Measurements from ENCODE around the gene OR5B21.

DNA sequence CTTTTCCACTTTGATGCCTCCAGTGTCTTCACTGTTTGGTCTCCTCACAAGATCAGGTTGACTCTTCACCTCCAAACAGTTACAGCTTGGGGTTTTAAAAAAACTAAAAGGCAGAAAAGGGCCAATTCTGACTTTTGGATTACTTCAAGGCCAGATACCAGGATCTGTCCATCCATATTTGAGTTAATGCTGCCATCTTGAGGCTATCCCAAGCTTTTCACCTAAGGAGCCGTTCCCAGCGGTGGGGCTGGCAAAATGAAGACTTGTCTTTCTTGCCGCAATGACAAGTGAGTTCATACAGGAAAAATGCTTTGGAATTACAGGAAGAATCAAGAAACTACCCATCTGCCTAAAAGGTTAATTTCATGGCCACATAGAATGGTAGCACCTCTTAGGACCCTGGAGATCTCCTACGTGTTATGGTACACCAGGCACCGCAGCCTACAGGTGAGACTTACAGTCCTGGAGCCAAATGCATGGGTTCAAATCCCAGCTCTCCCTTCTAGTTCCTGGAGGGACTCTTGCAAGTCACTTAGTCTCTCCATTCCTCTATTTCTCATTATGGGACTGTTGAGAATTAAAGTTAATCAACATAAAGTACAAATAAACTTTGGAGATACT lies 6.0 kb upstream of the OR5B21 start:
- TF ChIP-seq POLR2A (IDR thresholded peaks at IDR 0.05) = no peak
- TF ChIP-seq CTCF (IDR thresholded peaks at IDR 0.05) = peak; percentile 25 to 40 (median 37)
